Spinal cord (tissue), 10 donors: ENCODE results near the gene VIT. TPM values are rescaled to one million over a fixed set of nuclear protein-coding genes. Genes with fewer than 3 reads are reported as not detected.

ENCODE experiments used
- DNase-seq, 6 donors: peaks; one replicate each; pipeline versions ENCODE4 v3.0.0 to v3.0.0-alpha.2; 2013 to 2015; ENCODE audit warnings: low spot score in 6 of 6, low read depth in 4 of 6
- H3K27ac ChIP-seq: one replicate; pipeline ENCODE4 v1.5.1; 2013; ENCODE audit warnings: low read depth, low read length, control low read depth
- H3K27me3 ChIP-seq: one replicate; pipeline ENCODE4 v1.6.1; 2013; ENCODE audit warnings: low read length; ENCODE audit not compliant: control insufficient read depth, insufficient read depth
- H3K36me3 ChIP-seq: one replicate; pipeline ENCODE4 v1.6.1; 2013; ENCODE audit warnings: low read length; ENCODE audit not compliant: control insufficient read depth, insufficient read depth
- H3K4me1 ChIP-seq: one replicate; pipeline ENCODE4 v1.6.1; 2013; ENCODE audit warnings: low read length; ENCODE audit not compliant: control insufficient read depth, insufficient read depth
- H3K4me3 ChIP-seq: one replicate; pipeline ENCODE4 v1.5.1; 2013; ENCODE audit warnings: low read depth, low read length, control low read depth
- H3K9me3 ChIP-seq: one replicate; pipeline ENCODE4 v1.6.1; 2013; ENCODE audit warnings: low read length; ENCODE audit not compliant: control insufficient read depth, insufficient read depth
- whole genome bisulfite sequencing: methylation state at CpG from one replicate; pipeline ENCODE4 v1.1.5; 2013; ENCODE audit warnings: missing lambda C conversion rate; ENCODE audit not compliant: insufficient coverage; 5-methylcytosine and 5-hydroxymethylcytosine counted together
- polyA plus RNA-seq, 2 donors: library from polyadenylated mRNA; unstranded; fragments of 120-200 nt; gene quantifications; one replicate each; pipeline ENCODE4 v1.2.1, GENCODE V29; 2013; ENCODE audit not compliant: insufficient read length in 2 of 2
- total RNA-seq, 2 donors: library from RNA; depleted of rRNA in 1 of 2; stranded (reverse); fragments of 120-200 nt in 1 of 2; fragments of >200 nt in 1 of 2; gene quantifications; one replicate each; pipeline versions ENCODE4 v1.2.3 to v1.2.4, GENCODE V29; 2013 to 2014
- donor health status: healthy.

The VIT gene
- total and polyA plus RNA-seq, 4 donors: 1.3 to 3.8 (median 1.5) TPM; not detected in 1

DNA sequence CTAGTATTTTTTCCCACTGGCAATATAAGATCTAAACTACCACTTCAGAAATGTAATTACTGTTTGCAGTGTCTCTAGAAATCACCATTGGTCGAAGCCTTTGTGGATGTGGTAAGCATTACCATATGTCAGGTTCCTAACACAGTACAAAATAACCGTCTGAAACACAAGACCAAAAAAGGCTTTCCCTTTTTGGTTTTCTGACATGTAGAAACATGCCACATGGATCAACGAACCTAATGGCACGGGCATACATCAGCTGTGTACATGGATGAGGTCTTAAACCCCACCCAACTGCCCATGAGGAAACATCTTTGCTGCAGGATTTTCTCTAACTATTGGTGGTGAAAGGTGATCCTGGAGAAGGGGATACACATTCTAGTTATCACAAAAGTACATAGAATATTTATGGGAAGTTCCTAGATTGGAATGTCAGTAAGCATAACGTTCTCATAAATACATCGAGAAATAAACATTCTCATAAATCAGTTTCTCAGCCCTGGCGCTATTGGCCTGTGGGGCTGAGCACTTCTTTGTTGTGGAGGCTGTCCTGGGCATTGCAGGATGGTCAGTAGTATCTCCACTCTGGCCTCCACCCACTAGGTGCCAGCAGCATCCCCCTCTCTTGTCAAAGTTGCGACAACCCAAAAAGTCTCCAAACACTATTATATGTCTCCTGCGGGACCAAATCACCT is 9.0 kb downstream of the VIT start:
- Histone ChIP-seq H3K4me3 (no peak overlapping the region), H3K4me1 (no peaks in the 10 kb centered on the region), H3K9me3 (peaks cover under 1% of the 10 kb centered on the region), H3K27me3 (no peaks in the 10 kb centered on the region), H3K27ac (no peak overlapping the region), H3K36me3 (no peaks in the 10 kb centered on the region)
- whole genome bisulfite sequencing: 82% methylated on average over 3 of the region's 9 CpGs
- no peak for DNase-seq

DNA sequence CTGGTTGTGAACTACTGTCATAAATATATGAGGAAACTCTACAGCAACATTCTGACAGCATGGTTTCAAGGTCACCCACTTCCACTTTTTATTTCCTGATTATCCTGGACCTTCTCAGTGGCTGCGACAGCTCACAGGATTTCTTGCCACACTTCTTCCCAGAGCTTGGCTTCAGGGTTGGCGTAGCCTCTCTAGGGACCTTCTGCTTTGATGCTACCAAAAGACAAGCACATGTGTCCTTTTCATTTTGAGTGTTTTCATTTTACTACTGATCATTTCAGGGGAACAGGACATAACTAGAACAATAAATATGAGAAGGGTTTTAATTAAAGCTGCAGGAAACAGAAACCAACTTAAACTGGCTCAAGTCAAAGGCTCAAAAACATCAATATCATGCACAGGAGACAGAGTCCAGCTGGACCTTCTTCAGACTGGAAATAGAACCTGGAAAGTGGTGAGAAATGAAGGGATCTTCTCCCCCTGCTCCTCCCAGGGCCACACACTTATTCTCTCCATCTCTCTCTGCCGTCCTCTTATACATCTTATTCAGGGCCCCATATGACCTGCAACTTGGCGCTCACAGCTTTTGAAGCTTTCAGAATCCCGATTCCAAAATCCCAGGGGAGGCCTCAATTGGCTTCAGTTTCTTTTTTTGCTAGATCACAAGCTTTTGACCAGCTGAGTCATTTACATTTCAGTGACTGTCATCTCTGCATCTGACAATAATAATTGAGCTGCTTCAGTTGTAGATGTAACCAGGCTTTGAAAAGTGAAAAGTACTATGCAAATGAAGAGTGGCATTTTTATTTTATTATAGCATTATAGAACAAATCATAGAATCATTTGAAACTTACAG is 9.7 kb downstream of the VIT start:
- H3K4me1 ChIP-seq: no peaks in the 10 kb centered on the region
- peaks cover 6% of the 10 kb centered on the region for H3K9me3 ChIP-seq
- 71% methylated on average over 4 of the region's 5 CpGs for WGBS
- H3K27me3 ChIP-seq: no peaks in the 10 kb centered on the region
- H3K27ac ChIP-seq: no peak overlapping the region
- DNase-seq: no peak
- H3K4me3 ChIP-seq: no peak overlapping the region
- no peaks in the 10 kb centered on the region for H3K36me3 ChIP-seq

DNA sequence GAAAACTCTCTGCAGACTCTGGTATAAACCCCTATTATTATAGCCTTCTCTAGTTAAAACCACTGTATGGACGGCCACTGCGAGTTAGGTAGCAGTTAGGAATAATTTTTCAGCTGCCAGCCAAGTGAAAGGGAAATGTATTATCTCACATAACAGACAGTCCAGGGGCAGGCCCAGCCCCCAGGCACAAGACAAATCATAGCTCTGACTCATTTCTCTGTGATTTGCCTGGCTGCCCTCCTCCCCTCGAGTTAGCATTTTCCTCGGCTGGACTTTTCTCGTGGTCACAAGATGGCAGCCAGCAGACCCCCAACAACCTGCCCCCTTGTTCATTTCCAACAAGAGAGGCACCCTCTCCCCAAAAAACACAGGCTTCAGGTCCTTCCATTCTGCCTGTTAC is 10.5 kb downstream of the VIT start:
- Histone ChIP-seq H3K27me3 (no peaks in the 10 kb centered on the region), H3K36me3 (no peaks in the 10 kb centered on the region), H3K4me3 (no peak overlapping the region), H3K4me1 (no peaks in the 10 kb centered on the region), H3K9me3 (peaks cover 6% of the 10 kb centered on the region), H3K27ac (no peak overlapping the region)
- 64% methylated on average over 3 of the region's 5 CpGs for WGBS
- no peak for DNase-seq

DNA sequence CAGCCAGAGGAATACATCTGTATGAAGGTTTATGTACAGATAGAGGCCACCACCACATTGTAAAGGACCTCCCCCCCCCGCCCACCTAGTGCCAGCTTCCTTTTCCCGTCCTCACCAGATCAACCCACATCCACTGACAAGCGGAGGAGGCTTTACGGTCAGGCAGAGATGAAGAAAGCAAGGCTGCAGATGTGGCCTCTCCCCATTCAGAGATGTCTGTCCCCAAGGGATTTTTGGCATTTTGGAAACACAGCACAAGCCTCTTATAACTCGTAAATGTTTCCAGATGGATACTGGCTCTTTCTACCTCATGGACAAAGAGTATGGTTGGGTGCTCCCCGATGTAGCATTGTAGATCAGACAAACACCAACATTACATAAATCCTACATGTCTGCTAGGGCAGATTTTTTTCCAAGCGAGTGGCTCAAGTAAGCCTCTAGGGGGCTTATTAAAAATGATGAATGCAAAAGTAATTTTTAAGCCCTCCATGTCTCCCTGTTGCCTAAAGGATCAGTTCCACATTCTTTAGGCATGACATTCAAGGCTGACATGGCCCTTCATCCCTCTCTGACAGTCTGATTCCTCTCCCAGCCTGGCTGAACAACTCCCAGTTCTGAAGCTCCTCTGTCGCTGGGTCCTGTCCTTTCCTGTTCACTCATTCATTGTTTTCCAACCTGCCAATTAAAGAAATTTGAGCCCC is 11.7 kb downstream of the VIT start:
- WGBS: 71% methylated on average over 6 of the region's 8 CpGs

DNA sequence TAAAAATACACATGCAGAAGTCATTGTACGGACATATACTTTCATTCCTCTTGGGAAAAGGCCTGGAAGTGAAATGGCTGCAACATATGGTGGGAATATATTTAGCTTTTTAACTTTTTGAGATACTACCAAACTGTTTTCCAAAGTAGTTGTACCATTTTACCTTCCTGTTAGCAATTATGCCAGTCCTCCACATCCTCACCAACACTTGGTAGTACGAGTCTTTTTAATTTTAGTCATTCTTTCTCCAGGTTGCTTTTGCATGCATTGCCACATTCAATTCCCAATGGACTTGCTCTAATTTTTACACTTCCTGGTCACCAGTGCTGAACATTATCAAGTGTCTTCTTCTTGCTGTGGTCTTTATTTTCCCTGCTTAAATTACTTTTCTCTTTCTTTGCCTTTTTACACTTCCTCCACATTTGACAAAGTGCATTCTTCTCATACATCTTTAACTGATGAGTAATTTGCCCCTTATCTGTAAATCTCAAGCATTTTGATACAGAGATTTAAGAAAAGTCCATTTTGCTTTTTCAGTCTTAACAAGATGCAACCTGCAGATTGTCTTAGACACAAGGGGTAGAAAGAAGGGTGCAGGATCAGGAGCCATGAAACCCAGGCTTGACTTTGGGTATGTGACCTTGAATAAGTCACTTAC is 14.5 kb downstream of the VIT start:
- Histone ChIP-seq H3K4me1 (no peaks in the 10 kb centered on the region), H3K9me3 (peaks cover 6% of the 10 kb centered on the region), H3K27ac (no peak overlapping the region), H3K4me3 (no peak overlapping the region), H3K27me3 (no peaks in the 10 kb centered on the region), H3K36me3 (no peaks in the 10 kb centered on the region)
- 100% methylated on average over 1 of the region's 2 CpGs for WGBS
- no peak for DNase-seq

More for the DNA sequence above, 11.7 kb downstream of the VIT start:
- Histone ChIP-seq H3K9me3 (peaks cover 6% of the 10 kb centered on the region), H3K4me3 (no peak overlapping the region), H3K27ac (no peak overlapping the region), H3K27me3 (no peaks in the 10 kb centered on the region), H3K36me3 (no peaks in the 10 kb centered on the region), H3K4me1 (no peaks in the 10 kb centered on the region)
- no peak for DNase-seq

DNA sequence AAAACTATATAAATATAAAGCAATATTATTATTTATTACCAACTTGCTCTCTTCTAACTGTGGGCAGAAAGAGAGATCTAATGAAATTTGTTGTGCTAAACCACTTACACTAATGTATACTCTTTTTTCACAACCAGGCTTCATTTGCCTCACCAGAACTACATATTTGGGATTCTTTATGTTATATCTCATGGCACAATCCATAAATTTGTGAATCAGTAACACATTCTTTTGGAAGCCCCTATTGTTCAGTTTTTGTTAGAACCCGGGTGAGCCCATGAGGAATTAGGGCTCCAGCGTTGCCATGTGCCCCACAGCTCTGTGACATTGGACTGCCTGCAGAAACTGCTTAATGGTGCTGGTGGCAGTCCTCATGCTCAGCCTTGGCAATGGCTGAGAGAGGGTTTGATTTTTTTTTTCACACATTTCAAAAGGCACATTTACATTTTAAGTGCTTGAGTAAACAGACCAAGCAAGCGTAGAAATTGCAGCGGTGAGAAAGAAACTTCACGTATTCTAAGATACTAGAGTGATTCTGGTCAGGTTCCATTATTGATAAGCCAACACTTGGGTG is 15.3 kb downstream of the VIT start:
- Histone ChIP-seq H3K4me1 (no peaks in the 10 kb centered on the region), H3K4me3 (no peak overlapping the region), H3K9me3 (peaks cover 6% of the 10 kb centered on the region), H3K27me3 (no peaks in the 10 kb centered on the region), H3K27ac (no peak overlapping the region), H3K36me3 (no peaks in the 10 kb centered on the region)
- 45% methylated on average over 4 of the region's 5 CpGs for WGBS
- peak in 1 of 6 donors; percentile 32 for DNase-seq

DNA sequence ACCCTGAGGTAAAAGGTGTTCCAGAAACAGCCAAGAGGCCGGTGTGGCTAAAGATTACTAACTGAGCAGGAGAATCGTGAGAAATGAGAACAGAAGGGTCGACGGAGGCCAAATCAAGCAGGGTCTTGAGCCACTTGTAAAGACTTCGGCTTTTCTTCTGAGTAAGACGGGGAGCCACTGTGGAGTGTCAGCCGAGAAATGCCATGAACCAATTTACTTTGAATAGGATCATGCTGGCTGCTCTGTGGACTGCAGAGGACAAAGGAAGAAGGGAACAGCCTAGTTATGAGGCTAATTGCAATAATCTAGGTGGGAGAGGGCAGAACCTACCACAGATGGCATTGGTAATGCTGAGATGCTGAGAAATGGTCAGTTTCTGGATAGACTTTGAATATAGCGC is 16.8 kb downstream of the VIT start:
- DNase-seq: no peak
- no peaks in the 10 kb centered on the region for H3K36me3 ChIP-seq
- 60% methylated on average over 8 of the region's 8 CpGs for WGBS

DNA sequence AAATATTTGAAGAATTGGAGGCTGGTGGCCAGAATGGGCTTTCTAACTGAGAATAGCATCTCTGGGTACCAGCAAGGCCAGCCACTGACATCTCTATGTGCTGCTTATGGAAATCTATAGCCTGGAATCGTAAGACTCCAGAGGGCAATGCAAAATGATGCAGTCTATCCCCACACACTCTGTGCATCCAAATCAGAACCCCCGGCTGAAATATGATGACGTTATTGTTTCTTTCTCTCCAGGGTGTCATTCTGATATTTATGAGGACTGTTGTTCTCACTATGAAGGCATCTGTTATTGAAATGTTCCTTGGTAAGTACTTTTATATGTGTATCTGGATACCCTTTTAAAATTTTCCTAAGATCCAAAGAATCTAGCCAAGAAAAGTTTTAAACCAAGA is 19.6 kb downstream of the VIT start:
- WGBS: no CpG with 5 or more reads among the region's 3 CpGs

More for the DNA sequence above, 16.8 kb downstream of the VIT start:
- Histone ChIP-seq H3K9me3 (peaks cover 6% of the 10 kb centered on the region), H3K4me3 (no peak overlapping the region), H3K27me3 (no peaks in the 10 kb centered on the region), H3K27ac (no peak overlapping the region), H3K4me1 (no peaks in the 10 kb centered on the region)

More for the DNA sequence above, 19.6 kb downstream of the VIT start:
- H3K36me3 ChIP-seq: no peaks in the 10 kb centered on the region
- no peaks in the 10 kb centered on the region for H3K4me1 ChIP-seq
- DNase-seq: peak in 1 of 6 donors; percentile 21
- no peak overlapping the region for H3K27ac ChIP-seq
- no peaks in the 10 kb centered on the region for H3K27me3 ChIP-seq
- no peak overlapping the region for H3K4me3 ChIP-seq
- no peaks in the 10 kb centered on the region for H3K9me3 ChIP-seq
